Measurements from ENCODE around the gene CABLES2.

The CABLES2 gene

DNA sequence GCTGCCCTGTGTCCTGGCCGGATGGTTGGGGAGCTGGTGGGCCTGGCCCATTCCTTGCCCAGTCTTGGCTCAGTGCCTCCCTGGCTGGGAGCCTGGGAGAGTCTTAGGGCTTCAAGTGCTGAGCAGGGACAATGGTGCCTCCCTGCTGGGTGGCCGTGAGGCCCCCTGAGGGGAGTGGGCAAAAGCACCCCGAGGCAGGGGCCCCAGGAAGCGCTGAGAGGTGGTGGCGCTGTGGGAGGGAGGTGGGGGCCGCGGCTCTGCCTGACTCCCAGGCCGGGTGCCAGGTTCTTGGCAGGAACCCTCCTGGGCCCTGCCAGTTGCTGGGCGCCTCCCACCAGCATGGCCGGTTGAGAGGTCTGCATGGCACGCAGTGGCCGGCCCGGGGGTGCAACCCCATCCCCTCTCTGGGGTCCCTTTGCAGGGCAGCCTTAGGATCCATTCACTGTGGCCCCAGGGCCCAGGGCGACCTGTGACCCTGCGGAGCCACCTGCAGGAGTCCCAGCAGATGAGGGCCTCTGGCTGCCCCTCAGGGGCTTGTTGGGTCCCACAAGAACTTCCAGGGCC is 29.4 kb downstream of the CABLES2 start:
- TF ChIP-seq RAD21 (IDR thresholded peaks at IDR 0.05; ENCODE audit: low read depth) (peak; percentile 30; the same call in 1 of the 2 replicates), CEBPB (IDR thresholded peaks at IDR 0.05) (peak; percentile 53; the same call in 1 of the 2 replicates), EGR1 (IDR thresholded peaks at IDR 0.05) (peak; percentile 62), TAF1 (IDR thresholded peaks at IDR 0.05; ENCODE audit: low read depth) (no peak), CREB1 (IDR thresholded peaks at IDR 0.05; ENCODE audit: low read depth) (no peak), TCF12 (IDR thresholded peaks at IDR 0.05; ENCODE audit: low read depth) (peak; percentile 100), YY1 (IDR thresholded peaks at IDR 0.05; ENCODE audit: low read depth) (peak; percentile 66), FOXM1 (IDR thresholded peaks at IDR 0.05; ENCODE audit: borderline replicate concordance, low read depth) (peak; percentile 99), NFIC (IDR thresholded peaks at IDR 0.05) (peak; percentile 100), ZBTB7A (IDR thresholded peaks at IDR 0.05; ENCODE audit: low read depth) (peak; percentile 99), TEAD4 (IDR thresholded peaks at IDR 0.05) (peak; percentile 96), EP300 (IDR thresholded peaks at IDR 0.05; ENCODE audit: borderline replicate concordance) (peak; percentile 100)
- TF ChIP-seq, protein P1, sequence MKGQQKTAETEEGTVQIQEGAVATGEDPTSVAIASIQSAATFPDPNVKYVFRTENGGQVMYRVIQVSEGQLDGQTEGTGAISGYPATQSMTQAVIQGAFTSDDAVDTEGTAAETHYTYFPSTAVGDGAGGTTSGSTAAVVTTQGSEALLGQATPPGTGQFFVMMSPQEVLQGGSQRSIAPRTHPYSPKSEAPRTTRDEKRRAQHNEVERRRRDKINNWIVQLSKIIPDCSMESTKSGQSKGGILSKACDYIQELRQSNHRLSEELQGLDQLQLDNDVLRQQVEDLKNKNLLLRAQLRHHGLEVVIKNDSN (IDR thresholded peaks at IDR 0.05): peak; percentile 35
- TF ChIP-seq, protein P2, sequence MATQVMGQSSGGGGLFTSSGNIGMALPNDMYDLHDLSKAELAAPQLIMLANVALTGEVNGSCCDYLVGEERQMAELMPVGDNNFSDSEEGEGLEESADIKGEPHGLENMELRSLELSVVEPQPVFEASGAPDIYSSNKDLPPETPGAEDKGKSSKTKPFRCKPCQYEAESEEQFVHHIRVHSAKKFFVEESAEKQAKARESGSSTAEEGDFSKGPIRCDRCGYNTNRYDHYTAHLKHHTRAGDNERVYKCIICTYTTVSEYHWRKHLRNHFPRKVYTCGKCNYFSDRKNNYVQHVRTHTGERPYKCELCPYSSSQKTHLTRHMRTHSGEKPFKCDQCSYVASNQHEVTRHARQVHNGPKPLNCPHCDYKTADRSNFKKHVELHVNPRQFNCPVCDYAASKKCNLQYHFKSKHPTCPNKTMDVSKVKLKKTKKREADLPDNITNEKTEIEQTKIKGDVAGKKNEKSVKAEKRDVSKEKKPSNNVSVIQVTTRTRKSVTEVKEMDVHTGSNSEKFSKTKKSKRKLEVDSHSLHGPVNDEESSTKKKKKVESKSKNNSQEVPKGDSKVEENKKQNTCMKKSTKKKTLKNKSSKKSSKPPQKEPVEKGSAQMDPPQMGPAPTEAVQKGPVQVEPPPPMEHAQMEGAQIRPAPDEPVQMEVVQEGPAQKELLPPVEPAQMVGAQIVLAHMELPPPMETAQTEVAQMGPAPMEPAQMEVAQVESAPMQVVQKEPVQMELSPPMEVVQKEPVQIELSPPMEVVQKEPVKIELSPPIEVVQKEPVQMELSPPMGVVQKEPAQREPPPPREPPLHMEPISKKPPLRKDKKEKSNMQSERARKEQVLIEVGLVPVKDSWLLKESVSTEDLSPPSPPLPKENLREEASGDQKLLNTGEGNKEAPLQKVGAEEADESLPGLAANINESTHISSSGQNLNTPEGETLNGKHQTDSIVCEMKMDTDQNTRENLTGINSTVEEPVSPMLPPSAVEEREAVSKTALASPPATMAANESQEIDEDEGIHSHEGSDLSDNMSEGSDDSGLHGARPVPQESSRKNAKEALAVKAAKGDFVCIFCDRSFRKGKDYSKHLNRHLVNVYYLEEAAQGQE (IDR thresholded peaks at IDR 0.05; ENCODE audit: low read depth): peak; percentile 7; the same call in 1 of the 2 replicates
- TF ChIP-seq, protein P3, sequence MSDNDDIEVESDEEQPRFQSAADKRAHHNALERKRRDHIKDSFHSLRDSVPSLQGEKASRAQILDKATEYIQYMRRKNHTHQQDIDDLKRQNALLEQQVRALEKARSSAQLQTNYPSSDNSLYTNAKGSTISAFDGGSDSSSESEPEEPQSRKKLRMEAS (IDR thresholded peaks at IDR 0.05): peak; percentile 72

DNA sequence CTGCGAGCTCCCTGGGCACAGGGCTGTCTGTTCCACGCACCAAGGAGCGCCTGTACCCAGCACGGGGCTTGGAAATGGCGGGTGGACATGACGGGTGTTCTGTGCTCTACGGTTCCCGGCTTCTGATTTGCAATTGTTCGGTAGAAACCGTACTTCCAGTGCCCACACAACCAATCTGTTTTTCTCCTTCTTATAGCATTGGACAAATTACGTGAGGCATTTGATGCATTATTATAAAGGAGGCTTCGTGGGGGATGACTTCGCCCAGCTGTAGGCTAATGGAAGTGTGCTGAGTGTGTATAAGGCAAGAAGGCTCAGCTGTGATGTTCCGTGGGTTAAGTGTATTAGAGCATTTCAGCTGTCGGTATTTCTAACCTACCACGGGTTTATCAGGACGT is 30.0 kb downstream of the CABLES2 start:
- TF ChIP-seq TAF1 (IDR thresholded peaks at IDR 0.05; ENCODE audit: low read depth) (no peak), FOXM1 (IDR thresholded peaks at IDR 0.05; ENCODE audit: borderline replicate concordance, low read depth) (no peak), YY1 (IDR thresholded peaks at IDR 0.05; ENCODE audit: low read depth) (no peak), EP300 (IDR thresholded peaks at IDR 0.05; ENCODE audit: borderline replicate concordance) (no peak), RAD21 (IDR thresholded peaks at IDR 0.05; ENCODE audit: low read depth) (no peak), TCF12 (IDR thresholded peaks at IDR 0.05; ENCODE audit: low read depth) (no peak), CEBPB (IDR thresholded peaks at IDR 0.05) (no peak), NFIC (IDR thresholded peaks at IDR 0.05) (no peak), CREB1 (IDR thresholded peaks at IDR 0.05; ENCODE audit: low read depth) (no peak), TEAD4 (IDR thresholded peaks at IDR 0.05) (no peak)
- TF ChIP-seq, protein P3 (IDR thresholded peaks at IDR 0.05): no peak
- TF ChIP-seq, protein P2 (IDR thresholded peaks at IDR 0.05; ENCODE audit: low read depth): no peak
- TF ChIP-seq, protein P1 (IDR thresholded peaks at IDR 0.05): no peak

DNA sequence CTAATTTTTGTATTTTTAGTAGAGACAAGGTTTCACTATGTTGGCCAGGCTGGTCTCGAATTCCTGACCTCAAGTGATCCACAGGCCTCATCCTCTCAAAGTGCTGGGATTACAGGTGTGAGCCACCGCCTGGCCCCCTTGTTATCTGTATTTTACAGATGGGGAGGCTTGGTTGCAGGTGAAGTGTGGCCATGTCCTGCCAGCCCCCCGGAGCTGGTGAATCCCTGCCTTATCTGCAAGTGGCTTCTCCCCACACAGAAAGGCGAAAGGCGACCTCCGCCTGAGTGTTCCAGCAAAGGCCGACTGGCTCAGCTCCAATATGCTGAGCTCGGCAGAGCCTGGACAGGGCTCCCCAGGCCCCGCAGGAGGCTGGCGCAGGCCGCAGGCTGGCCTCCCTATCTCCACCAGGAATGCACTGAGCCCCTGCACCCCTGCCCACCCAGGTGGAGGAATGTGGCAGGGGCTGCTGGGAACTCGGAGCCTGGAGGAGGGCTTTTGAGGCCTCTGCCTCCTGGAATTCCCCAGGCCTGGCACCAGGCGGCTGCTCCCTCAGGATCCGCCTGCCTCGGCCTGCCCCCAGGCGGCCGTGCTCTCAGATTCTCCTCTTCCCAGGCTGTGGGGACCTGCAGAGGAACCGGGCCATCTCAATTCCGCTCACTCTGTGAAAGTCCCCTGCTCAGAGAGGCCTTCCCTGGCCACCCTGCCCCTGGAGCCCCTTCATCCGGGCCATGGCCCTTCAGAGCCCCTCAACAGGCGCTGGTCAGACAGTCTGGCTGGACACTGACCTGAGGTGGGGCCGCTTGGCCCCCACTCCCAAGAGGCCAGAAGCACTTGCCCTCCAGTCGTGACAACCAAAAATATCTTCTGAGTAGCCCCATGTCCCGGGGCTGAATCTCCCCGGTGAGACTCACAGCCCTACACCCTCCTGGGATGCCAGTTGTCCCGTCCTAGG is 30.7 kb downstream of the CABLES2 start:
- TF ChIP-seq, protein P2 (IDR thresholded peaks at IDR 0.05; ENCODE audit: low read depth): no peak
- peak; percentile 58; the same call in 1 of the 2 replicates for TF ChIP-seq FOXM1 (IDR thresholded peaks at IDR 0.05; ENCODE audit: borderline replicate concordance, low read depth)
- peak; percentile 84 for TF ChIP-seq TCF12 (IDR thresholded peaks at IDR 0.05; ENCODE audit: low read depth)
- TF ChIP-seq, protein P1 (IDR thresholded peaks at IDR 0.05): no peak
- TF ChIP-seq, protein P3 (IDR thresholded peaks at IDR 0.05): peak; percentile 53; the same call in 1 of the 2 replicates
- no peak for TF ChIP-seq YY1 (IDR thresholded peaks at IDR 0.05; ENCODE audit: low read depth)
- TF ChIP-seq TEAD4 (IDR thresholded peaks at IDR 0.05): peak; percentile 91
- TF ChIP-seq ZBTB7A (IDR thresholded peaks at IDR 0.05; ENCODE audit: low read depth): peak; percentile 81
- no peak for TF ChIP-seq CEBPB (IDR thresholded peaks at IDR 0.05)
- peak; percentile 42; the same call in 1 of the 2 replicates for TF ChIP-seq TAF1 (IDR thresholded peaks at IDR 0.05; ENCODE audit: low read depth)
- TF ChIP-seq NFIC (IDR thresholded peaks at IDR 0.05): peak; percentile 92
- TF ChIP-seq CREB1 (IDR thresholded peaks at IDR 0.05; ENCODE audit: low read depth): no peak
- TF ChIP-seq EGR1 (IDR thresholded peaks at IDR 0.05): no peak
- TF ChIP-seq EP300 (IDR thresholded peaks at IDR 0.05; ENCODE audit: borderline replicate concordance): peak; percentile 90
- peak; percentile 45; the same call in 1 of the 2 replicates for TF ChIP-seq RAD21 (IDR thresholded peaks at IDR 0.05; ENCODE audit: low read depth)
